Middle frontal gyrus (tissue), 1 donor: ENCODE results near the gene SIRT5.
A peak's percentile ranks its signal among the peaks of the same experiment; 100 is the strongest.

Experiments used
- DNase-seq: peaks from one replicate; pipeline ENCODE4 v3.0.0-alpha.2; 2015; ENCODE audit warnings: low spot score; ENCODE audit errors: extremely low spot score

Gene SIRT5

DNA sequence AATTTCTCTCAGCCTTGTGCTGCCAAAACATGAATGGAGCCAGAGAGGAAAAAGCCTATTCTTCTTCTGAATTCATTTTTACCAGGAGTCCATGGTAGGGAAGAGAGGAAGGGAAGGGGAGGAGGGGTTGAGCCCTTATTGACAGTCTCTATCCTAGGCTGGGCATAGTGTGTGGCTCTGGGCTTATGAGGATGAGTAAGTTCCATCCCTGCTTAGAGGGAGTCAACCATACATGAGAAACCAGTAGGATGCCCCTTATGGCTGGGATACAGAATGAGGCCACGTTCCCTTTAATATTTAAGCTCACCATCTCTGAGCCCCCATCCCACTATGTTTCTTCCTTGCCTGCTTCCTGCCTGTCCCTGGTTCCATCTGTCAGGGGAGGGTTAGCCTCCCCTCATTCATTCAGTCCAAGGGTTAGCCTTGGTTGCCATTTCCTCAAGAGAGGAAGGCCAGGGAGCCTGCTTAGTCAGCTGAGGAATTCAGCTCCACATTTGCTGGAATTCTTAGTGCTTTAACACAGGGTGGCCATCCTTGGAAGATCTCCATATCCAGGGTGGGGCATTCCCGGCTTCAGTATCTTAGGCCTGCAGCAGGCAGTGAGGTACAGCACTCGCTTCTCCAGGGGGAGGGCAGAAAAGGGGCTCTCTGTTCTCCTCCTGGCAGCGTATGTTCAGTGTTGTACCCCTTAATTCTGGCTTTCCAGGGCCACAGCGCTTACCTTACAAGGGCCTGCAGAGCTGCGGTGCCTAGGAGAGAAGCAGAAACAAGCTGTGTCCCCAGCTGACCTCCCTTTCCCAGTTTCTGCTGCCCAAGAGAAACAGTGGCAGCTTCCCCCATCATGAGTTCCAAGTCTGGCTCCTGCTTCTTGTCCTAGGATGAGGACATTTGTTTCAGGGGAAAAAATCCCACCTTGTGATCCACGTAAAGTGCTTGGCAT is 12.5 kb downstream of the SIRT5 start:
- DNase-seq: no peak

DNA sequence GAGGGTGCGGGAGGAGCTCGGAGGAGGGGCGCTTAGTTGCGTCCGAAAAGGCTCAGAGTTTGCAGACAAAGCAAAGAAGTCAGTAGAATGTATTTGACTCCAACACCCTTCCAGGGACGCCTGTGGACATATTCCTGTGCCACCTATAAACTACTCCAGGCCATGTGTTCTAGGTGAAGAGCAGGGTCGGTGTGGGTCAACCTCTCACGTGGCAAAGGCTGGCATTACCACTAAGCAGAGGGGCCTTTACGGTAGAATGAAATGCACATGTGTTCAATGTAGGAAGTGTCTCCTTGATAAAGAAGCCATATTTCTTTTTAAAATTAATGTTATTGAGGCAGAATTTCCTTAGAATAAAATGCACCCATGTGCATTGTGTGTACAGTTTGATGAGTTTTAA is 15.4 kb downstream of the SIRT5 start:
- DNase-seq: no peak

DNA sequence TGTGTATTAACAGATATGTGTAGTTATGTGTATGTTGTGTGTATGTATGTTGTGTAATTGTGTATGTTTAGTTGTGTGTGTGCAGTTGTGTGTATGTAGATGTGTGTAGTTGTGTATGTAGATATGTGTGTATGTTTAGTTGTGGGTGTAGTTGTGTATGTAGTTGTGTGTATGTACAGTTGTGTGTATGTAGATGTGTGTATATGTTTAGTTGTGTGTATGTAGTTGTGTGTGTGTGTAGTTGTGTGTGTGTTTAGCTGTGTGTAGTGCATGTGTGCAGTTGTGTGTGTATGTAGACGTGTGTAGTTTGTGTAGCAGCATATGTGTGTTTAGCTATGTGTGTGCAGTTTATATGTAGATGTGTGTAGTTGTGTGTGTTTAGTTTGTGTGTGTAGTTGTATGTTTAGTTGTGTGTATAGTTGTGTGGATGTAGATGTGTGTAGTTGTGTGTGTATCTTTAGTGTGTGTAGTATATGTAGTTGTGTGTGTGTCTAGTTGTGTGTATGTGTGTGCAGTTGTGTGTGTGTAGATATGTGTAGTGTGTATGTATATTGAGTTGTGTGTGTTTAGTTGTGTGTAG is 16.3 kb downstream of the SIRT5 start:
- DNase-seq: no peak

DNA sequence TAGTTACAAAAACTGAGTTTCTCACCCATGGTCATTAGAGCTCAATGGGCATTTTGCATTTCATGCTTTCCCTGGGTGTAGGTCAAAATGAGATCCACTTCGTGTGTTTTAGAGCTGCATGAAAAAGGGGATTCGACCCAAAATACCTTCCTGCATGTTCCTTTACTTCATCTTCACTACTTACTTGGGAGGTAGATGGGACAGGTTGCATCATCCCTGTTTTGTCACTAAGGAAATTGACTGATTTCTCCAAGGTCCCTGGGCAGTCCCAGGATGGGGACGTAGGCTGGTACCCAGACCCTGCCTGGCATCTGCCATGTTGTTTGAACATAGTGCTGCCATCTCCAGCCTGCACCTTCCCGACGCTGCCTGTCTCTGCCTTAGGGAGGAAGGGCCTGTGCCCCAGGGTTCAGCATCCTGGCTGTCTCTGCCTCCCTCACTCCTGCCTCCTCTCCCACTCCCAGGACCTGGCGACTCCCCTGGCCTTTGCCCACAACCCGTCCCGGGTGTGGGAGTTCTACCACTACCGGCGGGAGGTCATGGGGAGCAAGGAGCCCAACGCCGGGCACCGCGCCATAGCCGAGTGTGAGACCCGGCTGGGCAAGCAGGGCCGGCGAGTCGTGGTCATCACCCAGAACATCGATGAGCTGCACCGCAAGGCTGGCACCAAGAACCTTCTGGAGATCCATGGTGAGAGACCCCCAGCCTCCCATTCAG is 17.0 kb downstream of the SIRT5 start:
- no peak for DNase-seq

DNA sequence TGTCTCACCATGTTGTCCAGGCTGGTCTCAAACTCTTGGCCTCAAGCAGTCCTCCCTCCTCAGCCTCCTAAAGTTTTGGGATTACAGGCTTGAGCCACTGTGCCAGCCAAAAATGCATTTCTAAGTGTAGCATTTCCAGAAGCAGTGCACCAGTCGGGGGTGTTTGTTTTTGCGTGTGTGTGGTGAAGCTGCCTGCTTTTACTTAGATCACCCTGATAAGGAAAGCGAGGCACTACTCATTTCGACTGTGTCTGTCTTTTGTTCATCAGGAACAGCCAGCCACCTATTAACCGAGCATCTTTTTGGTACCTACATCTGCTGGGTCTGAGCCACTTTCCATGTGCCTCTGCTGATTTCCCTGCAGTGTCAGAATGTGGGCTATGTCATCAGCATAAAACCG is 18.7 kb downstream of the SIRT5 start:
- no peak for DNase-seq

DNA sequence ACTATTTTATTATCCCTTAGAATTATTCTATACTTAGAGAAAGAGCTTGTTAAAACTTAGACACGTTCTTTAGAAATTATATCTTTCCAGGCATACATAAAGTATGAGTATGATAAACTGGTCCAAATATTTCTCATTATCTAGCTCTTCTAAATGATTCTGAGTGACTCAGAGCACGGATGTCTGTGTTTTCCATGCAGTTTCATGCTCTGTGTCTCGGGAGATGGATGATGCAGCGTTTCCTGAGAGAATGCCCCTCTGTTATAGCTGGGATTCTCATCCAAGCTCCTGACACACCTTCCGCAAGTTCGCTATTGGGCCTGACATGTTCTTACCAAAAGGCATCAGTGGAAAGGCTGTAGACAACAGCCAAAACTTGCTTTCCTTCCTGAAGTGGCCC is 19.3 kb downstream of the SIRT5 start:
- no peak for DNase-seq

DNA sequence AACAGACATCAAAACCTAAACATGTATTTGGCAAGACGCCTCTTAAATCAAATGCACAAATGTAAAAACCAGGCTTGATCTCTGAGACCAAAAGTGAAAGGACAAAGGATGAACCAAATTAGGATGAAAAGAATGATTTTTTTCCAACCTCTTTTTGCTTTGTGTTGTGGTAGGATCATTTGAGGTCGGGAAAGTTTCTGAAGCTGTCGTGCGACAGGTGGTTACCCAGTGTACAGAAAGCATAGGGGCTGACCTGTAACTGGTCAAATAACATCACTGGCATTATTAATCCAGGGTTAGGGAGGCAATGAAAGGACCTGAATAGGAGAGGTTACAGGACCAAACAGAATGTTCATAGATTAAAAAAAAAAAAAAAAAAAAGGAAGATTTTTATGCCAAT is 22.7 kb downstream of the SIRT5 start:
- DNase-seq: no peak

DNA sequence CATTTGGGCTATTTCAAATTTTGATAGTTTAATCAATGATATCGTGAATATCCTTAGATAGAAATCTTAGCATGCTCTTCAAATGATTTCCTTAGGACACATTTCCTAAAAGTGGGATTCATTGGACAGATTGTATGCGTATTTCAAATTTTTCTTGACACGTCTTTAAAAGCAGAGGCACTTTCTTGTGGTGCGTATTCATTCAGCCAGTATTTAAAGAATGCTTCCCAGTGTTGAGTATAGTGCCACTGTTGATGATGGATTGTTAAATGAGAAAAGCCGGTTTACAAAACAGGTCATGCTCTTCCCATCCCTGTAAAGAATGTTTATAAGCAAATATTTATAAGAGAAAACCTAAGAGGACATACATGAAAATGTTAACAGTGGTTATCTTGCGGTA is 25.6 kb downstream of the SIRT5 start:
- DNase-seq: no peak

DNA sequence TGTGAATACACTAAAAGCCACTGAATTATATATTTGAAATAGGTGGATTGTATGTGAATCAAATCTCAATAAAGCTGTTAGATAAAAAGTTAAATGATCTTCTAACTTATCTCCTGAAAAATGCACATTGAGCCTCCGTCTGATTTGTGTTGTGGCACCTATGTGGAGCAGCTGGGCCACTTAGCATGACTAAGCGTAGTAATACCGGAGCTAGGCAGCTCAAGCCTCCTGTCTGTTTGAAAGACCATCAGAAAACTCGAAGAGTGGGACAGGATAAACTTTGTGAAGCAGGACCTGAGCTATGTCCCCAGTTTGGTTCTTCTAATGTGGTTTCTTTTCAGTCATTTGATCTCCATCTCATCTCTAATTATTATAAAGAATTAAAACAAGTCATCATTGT is 29.7 kb downstream of the SIRT5 start:
- no peak for DNase-seq

DNA sequence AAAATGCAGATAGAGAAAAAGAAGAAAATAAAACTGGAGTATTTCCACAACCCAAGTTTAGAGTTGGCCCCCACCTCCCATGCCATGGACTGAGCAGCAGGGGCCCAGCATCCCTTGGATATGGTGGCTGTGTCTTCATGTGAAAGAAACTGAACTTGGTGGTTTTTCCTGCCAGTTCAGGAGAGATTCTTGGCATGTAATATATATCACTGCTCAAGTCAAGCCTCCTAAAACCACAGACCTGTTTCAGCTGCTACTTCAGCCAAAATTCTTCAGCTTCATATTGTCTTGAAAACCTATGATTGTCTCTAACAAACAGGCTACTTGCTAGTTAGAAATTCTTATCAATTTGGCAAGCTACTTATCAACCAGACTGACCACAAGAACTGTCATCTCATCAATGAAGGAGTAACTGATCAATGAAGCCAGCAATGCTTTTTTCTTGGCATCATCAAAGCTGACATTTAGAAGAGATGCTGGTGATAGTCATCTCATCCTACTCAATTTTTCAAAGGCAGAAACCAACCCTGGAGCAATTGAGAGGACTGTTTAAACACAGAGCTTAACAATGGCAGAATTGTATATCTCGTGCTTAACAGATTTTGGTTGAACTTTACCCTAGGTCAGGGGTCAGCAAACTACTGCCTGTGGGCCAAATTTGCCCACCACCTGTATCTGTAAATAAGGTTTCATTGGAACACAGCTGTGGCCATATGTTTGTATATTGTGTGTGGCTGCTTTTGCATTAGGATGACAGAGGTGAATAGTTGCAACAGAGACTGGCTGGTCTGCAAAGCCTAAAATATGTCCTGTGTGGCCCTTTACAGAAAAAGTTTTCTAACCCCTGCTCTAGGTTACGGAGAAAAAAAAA is 30.4 kb downstream of the SIRT5 start:
- no peak for DNase-seq

DNA sequence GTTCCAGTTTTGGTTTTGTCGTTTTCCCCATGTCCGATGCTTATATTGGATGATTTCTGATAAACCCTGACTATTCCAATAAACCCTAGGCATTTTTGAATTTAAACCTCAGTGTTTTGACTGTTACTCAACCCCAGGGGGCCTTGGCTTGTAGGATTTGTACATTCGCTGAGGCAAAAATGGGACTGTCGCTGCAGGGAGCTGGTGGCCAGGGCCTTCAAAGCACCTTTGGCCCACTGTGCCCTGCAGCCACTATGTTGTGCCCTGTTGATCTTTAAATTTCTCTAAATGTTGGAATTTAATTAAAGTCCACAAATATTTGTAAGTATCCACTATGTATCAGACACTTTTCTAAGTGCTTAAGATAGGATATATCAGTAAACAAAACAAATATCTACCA is 31.2 kb downstream of the SIRT5 start:
- no peak for DNase-seq

DNA sequence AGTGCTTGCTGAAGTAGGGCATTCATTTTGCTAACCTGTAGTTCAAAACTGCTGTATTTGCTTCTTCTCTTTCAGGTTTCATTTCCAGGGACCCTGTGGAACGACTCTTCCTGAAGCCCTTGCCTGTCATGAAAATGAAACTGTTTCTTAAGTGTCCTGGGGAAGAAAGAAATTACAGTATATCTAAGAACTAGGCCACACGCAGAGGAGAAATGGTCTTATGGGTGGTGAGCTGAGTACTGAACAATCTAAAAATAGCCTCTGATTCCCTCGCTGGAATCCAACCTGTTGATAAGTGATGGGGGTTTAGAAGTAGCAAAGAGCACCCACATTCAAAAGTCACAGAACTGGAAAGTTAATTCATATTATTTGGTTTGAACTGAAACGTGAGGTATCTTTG is 37.3 kb downstream of the SIRT5 start:
- DNase-seq: no peak

DNA sequence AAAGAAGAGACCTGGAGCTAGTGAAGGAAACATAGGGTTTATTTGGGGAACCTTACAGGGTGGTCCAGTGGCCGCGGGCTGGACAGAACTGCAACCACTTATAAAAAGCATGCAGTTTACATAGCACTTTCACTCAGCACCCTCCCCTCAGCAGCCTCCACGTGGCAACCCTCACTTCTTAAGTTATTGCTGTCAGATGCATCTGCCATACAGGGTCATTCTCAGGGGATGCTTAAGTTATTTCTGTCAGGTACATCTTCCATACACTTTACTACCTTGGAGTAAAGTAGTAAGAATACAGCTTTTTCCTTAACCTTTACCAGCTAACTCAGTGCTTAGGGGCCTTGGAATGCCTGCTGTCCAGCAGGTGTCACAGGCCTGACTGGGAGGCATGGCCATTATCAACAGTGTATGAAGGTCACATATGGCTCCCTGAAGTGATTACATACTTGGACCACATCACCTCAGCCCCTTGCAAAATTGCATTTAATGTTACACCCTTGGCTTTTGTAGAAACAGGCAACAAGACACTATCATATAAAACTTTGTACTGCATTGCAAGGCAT is 38.7 kb downstream of the SIRT5 start:
- no peak for DNase-seq

DNA sequence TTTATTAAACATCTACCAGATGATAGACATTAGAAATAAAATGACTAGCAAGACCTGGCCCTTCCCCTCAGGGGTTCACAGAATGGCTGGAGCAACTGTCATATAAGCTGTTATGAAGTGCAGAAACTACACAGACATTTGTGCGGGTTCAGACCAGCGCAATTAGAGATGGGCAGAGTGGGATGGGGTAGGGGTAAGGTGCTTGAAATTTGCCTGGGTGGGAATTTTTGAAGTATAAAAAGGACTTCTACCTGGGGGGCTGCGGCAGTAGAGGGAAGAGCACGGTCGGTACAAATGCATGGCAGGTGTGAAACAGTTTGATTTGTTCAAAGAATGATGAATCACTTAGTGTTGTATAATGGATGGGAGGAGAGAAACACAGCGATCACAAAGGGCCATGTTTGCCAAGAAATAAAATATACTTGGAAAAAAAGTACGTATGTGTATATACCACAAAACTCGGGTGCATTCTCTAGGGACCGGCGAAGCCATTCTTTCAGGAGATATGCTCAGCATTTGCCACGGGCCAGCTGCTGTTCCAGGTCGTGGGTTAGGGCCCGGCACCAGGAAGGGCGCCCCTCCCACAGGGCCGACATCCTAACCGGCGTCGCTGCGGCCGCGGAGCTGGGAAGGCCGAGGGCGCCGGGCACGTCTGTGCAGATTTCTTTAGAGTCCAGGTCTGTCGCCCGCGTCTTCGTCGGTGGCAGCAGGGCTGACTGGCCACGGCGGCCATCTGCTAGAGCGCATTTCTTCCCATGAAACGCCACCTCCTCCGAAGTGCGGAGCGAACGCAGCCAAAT is 39.9 kb downstream of the SIRT5 start:
- DNase-seq: no peak

DNA sequence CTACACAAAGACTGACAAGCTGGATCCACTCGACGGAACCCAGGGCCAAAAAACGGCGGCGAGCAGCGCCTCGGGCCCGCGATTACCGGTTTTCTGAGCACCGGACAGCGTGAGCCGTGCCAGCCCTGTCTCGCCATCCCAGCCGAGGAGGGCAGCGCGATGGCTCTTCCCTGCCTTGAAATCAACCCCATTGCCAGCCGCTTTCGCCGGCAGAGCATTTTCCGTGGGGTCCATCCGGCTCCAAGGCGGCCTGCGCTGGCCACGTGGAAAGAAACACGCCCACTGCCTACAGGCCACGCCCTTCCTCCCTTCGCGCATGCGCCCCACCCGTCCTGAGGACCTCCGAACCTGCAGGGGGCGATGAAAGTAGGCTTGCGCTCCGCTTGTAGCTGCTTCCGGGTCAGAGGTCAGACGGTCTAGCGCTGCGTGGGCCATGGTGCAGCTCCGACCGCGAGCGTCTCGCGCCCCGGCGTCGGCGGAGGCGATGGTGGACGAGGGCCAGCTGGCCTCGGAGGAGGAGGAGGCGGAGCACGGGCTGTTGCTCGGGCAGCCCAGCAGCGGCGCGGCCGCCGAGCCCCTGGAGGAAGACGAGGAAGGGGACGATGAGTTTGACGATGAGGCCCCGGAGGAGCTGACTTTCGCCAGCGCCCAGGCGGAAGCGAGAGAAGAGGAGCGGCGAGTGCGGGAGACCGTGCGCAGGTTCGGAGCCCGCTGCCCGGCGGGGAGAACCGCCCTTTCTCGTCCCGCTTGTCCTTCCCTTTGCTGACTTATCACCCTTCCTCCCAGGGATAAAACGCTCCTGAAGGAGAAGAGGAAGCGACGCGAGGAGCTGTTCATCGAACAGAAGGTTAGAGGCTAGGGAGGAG is 40.8 kb downstream of the SIRT5 start, which contains the start of gene NOL7:
Gene NOL7, plus strand, starts transcription at position 410 of the 866 bp plus-strand sequence. Its CDS starts 24 bp downstream, at position 434.
- peak; percentile 97 for DNase-seq

DNA sequence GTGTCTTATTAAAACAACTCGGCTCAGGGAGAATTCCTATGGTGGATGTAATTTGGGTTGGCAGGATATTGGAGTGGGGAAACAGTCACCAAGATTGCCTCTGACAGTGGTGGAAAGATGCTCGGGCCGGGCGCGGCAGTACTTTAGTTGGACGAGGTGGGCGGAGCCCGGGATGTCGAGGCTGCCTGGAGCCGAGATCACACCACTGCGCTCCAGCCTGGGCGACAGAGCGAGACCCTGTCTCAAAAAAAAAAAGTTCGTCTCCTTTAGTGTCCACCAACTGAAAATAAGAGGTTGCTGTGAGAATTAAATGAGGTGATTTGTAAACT is 41.4 kb downstream of the SIRT5 start:
- DNase-seq: no peak

DNA sequence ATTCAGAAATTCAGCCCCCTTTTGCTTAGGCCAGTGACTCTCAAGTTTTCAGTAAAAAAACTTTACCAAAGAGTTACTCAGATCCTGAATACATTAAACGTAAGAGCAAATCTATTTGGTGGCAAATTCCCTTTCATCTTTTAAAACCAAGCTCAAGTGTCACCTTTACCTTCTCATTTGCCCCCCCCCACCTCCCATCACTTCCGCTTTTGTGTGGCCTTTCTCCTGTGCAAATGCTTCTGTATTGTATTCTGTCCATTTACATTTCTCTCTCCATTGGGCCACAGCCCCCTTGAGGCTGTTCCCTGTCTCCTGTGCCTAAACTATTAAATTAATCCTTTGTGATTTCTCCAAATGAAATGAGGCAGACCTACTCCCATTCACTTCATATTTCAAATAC is 42.7 kb downstream of the SIRT5 start:
- DNase-seq: no peak

DNA sequence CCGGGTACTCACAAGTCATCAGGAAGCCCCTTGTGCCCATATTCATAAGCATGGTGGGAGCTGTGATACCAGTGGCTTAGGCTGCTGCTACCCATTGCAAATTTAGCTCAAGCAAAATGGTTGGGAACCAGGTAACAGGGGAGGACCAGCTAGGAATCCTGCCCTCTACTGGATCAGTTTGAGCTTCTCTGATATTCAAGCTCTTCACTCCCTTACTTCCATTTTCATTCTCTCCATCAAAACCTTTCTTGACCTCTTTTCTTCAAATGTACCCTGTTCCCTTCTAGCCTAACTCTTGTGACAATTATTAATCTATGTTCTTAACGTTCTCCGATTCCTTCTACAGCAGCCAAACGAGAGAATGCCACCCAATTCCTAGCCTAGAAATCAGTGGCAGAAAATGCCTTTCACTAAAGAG is 50.5 kb downstream of the SIRT5 start:
- no peak for DNase-seq

DNA sequence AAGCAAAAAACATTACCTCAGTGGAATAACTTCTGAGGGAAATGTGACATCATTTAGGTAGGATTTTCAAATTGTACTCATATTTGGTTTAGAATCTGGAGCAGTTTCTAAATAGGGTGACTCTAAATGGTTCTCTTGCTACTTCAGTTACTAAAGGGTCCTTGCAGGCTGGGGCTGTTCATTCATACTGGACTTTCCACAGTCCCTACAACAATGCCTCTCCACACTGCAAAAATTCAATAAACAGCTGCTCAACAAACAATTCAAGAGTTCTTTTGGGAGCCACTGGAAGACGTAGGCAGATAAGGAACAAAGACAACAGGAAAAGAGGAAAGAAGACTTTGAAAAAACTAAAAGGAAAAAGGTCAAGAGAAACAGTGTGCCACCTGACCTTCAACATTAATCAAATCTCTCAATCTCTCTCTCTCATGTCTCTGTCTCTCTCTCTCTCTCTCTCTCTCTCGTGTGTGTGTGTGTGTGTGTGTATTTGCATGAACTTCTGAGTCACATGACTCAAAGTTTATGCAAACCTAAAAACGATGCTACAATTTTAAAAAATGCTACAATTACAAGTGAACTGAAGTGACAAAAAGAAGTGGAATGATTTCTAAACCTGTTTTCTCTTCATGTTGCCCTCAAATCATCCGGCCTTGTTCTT is 55.2 kb downstream of the SIRT5 start:
- DNase-seq: no peak
